ENCODE results near the gene MYL12B.
"Not testable (repeated sequence)": the region's sequence is repeated elsewhere in the genome, so short reads cannot be mapped to it uniquely, and the experiment has no call there.

Gene MYL12B

DNA sequence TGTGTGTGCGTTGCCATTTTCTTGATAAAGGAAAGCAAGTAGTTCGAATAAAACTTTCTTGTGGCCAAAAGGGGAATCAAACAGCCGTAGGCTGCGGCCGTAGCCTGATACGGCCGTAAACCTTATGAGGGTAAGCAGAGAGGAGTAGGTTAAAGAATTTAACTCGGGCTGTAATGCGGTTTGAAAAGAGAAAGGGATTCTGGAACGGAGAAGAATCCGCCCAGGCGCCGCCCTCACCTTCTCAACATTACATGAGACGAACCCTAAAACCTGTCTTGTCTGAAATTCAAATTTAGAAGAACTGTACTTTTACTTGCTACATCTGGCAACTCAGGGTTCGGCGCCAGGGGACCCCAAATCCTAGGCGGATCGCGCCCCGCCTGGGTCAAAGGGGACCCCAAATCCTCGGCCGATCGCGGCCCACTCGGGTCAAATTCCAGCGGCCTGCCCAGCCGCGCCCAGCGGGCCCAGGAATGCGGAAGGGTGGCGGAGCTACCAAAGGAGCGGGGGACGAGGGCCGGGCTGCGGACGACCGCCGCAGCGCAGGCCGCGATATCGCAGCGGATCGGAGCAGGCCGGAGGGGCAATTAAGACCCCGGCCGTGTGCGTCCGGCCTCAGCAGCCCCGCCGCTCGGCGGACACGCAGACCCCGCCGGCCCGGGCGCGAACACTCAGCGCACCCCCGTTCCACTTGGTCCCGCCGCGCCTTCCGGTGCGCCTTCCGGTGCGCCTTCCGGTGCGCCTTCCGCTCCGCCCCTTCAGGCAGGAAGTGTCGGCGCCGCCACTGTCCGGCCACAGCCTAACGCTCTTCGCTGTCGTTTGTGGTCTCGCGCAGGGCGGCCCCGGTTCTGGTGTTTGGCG, at the start of gene MYL12B:
MYL12B (plus strand) TSS at position 761 of the 861 bp plus-strand sequence. CDS start 10,766 bp downstream, outside the sequence.
- peak; percentile 64 for DNase-seq (ENCODE audit: low read depth)

DNA sequence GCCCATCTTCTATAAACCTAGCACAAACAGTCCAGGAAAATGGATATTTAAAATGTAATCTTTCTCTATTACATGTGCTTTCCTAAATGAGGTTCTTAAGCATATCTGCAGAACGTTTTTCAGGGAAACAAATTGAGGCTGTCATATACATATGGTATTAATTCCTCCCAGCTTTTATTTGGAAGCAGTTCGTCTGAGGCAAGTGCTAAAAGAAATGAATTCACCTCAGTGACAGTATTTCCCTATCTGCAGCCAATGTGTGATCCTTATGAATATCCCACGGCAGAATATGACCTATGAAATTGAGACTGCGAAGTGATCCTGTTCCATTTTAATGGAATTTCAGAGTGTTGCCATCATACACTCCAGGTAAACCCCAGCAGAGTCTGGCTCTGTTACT, 49.3 kb upstream of the MYL12B start:
- DNase-seq (ENCODE audit: low read depth): no peak

DNA sequence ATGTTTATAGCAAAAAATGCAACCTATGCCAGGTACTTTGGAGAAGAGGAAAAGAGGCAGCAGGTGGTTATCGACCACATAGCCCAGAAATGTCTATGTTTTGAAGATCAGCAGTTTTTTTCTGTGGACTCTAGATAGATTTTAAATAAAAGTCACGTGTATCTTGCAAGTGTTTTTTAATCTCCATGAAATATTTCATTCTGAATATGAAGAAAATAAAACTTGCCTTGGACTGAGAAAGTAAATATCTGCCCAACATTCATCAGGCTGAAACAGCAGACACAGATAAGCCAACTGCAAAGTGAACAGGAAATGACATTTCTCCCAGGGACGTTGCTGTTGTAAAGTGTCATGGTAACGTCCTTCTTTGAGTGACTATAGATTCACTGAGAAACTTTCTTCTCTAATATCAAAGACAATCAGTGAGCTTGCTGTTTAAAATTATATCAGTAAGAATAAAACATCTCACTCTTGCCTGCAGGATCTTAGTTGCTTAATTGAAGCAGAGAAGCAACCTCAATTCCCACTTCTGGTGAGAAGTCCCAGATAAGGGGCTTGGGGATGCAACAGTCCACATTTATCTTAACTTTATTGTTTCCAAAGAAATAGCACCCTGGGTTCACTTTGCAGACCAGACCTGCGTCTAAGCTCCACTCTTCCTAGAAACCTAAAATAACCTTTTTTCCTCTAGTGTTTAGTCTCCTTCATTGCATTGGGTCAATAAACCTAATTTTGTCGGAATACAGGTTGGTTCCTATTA, 48.5 kb upstream of the MYL12B start:
- no peak for DNase-seq (ENCODE audit: low read depth)

DNA sequence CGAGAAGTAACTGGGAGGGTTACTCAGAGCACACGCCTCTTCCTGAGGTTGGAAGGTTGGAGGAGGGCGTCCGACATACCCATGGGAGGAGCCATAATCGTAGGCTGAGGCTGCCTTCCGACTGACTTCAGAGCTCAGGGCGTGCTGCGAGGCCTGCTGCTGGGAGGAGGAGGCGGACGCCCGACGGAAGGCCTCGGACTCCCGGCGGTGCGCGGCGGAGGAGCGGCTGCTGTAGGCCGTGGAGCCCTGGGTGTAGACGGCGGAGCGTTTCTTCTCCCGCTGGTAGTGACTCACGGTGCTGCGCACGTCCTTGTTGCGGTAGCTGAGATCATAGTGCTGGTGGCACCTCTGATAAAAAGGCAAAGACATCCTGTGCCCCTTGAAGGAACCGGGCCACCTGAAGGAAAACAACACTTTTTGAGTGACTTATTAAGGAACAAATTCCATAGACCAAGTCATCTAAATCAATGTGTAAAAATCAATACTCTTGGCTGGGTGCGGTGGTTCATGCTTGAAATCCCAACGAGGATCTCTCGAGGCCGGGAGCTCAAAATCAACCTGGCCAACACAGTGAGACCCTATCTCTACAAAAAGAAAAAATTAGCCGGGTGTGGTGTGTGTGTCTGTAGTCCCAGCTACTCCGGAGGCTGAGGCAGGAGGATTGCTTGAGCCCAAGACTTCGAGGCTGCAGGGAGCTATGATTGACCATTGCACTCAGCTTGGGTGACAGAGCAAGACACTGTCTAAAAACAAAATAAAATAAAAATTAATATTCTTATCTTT, 46.9 kb upstream of the MYL12B start:
- DNase-seq (ENCODE audit: low read depth): no peak

DNA sequence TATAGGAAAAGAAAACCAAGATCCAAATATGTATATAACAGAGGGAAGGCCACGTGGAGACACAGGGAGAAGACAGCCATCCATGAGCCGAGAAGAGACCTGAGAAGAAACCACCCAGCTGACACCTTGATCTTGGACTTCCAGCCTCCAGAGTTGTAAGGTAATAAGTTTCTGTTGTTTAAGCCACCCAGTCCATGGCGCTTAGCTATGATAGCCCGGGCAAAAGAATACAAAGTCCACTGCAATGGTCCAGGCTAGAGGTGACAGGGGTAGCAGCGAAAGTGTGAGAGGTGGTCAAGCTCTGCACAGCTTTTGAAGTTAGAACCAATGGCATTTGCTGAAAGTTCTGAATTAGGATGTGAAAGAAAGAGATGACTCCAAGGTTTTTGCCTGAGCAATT, 44.9 kb upstream of the MYL12B start:
- no peak for DNase-seq (ENCODE audit: low read depth)

DNA sequence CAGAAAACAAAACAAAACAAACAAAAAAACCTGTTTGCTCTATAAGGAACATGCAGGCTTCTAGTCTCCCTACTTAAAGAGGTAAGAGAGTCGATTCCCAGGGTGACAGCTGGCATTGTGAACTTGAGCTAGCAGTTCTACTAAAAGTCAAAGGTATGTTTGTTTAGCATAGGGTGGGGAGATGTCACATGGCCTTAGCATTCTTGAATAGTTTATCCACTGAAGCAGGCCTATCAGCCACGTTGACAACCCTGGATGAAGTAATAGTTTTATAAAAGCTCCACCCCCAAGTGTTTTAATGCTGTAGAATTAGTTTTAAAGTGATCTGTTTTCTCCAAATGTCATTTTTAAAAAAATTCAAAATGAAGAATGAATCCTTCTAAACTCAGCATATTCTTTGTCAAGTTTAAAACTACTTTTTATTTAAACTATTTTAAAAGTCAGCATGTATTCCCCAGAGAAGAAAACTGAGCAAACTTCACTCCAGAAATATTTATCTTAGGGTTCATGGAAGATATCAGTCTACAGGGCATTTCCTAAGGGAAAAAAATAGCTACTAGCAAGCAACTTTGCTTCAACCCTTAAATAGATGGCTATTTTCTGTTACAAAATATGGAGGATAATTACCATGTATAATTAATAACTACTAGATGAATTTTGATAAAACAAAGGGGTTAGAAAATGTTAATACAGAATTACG, 43.8 kb upstream of the MYL12B start:
- no peak for DNase-seq (ENCODE audit: low read depth)

DNA sequence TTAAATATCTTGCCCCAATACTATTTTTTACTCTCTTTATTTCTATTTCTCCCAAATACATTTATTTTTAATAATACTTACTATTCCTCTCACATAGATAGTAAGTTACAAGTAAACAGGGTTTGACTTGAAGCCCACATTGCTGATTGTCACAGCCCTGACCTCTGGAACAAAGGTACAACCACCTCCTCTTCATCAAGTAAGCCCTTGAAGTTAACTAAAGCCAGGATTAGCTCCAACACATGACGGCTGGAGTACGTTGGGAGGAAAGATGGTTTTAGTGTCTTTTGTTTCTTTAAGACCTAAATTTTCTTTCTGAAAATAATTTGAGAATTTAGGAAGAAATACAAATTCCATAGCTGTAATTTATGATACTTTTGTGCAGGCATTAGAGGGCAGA, 43.1 kb upstream of the MYL12B start:
- no peak for DNase-seq (ENCODE audit: low read depth)

DNA sequence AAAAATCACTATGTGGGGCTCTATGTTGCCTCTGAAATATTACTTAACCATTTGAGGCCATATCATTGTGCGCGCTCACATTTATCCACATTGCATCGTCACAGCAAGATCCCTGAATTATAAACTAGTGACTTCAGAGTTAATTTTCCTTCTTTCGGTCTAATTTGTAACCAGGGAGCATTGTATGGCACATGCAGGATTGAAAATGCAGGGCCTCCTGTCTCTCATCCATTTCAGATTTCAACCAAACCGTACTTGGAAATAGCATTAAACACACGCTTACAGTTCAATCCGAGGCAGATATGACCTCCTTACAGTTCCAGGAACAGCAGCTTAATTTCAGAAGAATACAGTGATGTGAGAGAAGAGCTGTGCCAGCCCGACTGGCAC, 42.7 kb upstream of the MYL12B start:
- no peak for DNase-seq (ENCODE audit: low read depth)

DNA sequence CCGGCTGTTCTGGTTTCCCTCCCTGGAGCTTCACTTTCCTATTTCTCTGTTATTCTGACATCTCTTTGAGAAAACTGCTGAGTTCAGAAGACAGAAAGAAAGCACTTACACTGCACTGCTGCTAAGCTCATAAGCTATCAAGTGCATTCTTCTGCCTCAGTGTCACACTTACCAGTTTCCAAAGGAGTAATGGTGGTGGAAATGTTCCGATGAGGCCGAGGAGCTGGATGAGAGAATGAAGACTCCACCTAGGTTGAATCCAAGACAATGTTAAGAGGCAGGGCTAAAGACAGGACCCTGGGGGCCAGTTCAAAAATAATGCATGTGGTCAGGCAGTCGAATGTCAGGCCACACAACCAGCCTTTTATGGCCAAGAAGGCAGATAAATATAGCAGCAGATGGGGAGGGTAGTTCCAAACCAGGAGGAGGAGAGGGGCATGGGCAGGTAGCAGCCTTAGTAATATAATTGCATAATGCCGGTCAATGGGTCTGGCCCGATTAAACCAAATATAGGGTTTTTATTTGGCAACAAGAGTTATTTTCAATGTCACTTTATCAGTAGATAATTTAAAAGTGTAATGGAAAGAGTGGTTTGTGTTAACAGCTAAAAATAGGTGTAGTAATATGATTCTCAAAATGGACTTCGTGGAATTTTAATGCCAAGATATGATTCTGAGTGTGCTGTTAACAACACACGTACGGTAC, 42.1 kb upstream of the MYL12B start, which contains the start of gene MYOM1:
MYOM1 (minus strand) TSS at position 338 of the 705 bp plus-strand sequence. CDS start 4,745 bp downstream, outside the sequence.
- DNase-seq (ENCODE audit: low read depth): no peak

DNA sequence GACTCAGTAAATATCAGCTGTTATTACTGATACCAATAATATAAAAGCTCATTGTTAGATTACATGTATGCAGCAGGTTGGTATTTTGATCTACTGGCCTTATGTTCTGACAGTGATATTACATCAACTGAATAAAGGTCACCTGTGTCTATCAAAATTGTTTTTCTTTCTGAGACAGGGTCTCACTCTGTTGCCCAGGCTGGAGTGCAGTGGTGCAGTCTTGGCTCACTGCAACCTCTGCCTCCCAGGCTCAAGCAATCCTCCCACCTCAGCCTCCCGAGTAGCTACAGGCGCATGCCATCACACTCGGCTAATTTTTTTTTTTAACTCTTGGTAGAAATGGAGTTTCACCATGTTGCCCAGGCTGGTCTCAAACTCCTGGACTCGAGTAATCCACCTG, 41.1 kb upstream of the MYL12B start:
- DNase-seq (ENCODE audit: low read depth): not testable (repeated sequence)

DNA sequence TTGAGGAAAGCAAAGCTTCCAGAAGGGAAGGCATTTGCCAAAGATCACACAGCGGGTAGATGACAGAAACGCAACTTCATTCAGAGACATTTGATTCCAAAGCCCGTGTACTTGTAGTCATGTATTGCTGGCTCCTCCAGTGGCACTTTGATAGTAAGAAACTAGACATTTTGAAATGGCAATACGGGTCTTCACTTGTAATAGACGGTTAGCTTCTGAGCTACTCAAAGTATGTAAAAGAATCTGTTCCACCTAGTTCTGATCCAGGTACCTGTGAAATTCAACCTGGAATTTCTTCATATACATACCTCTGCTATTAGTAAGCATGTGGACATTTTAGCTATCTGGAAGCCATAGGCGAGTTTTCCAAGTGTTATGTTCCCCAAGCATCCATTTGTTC, 40.4 kb upstream of the MYL12B start:
- DNase-seq (ENCODE audit: low read depth): no peak

DNA sequence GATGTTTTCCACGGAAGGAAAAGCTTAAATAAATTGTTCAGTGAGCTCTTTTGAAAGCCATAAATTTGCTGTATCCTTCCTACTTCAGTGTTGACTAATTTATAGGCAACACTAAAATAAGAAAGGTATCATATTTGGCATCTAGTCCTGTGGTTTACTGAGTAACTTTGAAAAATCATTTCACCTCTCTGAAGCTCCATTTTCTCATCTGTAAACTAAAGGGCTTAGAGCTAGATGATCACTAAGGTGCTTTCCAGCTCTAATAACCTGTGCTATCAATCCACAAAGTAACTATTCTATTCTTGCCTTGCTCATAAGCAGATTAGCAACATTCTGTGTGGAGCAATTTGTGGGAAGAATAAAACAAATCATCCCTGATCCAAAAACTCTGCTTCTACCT, 38.6 kb upstream of the MYL12B start:
- no peak for DNase-seq (ENCODE audit: low read depth)

DNA sequence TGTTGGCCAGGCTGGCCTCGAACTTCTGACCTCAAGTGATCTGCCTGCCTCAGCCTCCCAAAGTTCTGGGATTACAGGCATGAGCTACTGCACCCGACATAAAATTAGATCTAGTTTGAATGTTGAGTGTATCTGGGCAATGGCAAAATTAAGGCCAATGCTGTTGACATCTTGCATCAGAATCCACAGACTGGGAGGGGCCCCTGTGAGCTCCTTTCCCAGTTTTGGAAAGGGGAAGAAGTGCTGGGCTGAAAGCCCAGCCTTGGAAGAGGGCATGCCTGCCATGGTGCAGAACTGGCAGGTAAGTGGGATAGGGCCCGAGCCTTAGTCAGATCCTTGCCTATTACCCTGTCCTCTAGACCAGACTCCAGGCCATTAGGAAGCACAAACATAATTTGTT, 37.7 kb upstream of the MYL12B start:
- DNase-seq (ENCODE audit: low read depth): no peak

DNA sequence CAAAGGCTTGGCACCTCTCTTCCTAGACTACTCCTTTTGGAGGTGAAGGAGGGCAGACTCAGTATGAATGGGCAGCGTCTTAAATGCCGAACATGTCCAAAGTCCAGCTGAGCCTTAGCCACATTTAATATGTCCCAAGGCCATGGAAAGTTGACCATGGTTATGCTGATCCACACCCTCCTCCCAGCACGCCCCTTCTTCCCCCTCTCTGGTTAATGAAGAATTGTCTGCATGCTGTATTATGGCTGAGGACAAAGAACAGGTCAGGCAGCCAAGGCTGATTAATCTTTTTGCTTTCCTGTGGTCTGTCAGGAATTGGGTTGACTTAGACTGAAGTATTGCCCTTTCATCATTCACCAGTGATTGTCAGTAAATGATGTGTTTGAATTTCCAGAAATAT, 36.3 kb upstream of the MYL12B start:
- DNase-seq (ENCODE audit: low read depth): no peak

DNA sequence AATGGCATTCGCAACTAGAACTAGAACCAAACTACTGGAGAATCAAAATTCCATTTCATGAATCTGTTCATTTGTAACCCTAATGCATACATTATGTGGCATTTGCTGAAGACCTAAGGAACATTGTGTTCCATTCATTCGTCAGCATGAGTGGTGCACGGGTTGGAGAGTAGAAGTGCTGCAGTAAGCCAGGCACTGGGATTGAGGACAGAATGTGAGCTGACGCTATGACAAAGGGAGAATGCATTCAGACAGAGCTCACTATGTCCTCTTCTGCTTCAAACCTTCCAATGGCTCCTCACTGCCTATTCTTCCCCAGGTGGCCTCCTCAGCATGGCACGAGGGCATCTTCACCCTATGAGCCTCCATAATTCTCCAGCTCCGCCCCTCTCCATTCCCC, 35.9 kb upstream of the MYL12B start:
- DNase-seq (ENCODE audit: low read depth): no peak

DNA sequence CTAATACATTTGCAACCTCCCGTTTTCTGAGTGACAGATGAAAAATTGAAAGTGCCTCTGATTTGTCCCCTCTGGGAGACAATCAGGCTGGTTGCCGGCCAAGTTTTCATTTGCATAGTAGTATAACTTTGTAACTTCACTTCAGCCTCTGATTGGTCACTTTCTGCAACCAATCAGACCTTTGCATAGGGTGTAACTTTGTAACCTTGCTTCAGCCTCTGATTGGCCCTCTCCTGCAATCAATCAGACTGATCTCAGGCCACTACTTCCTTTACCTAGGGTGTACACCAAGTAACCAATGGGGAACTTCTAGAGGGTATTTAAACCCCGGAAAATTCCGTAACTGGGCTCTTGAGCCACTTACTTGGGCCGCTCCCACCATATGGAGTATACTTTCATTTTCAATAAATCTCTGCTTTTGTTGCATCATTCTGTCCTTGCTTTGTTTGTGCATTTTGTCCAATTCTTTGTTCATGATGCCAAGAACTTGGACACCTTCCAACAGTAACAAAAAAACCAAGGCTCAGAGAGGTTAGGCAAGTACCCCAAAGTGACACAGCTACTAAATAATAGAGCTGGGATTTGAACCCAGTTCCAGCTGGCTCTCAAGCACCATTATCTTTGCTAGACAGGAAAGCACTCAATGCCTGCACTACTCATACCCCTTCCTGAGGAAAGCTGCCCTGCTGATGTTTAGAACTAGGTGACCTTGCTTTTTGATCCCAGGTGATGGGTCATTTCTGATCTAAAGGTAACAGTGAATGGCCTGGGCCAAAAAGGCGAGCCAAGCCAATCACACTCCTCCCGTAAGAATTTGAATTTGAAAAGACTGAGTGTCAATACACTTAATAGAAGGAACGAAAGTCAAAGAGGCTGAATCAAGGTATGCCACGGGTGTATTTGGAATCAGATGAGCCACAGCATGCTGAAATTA, 31.3 kb upstream of the MYL12B start:
- no peak for DNase-seq (ENCODE audit: low read depth)

DNA sequence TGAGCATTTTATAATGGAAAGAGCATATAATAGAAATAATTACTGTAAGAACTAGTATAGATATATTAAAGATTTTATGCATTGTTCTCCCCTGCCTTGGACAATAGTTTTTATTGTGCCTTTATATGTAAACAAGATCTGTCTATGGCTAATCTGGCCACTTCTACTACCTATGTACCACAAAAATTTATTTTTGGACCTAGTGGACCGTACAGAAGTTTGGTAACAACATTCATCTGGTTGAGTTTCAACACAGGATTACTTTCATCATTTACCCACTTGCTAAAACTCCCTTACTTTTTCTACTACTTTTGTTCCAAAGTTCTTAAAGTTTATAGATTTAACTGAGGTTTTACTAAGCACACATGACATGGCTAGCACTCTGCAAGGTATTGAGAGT, 28.9 kb upstream of the MYL12B start:
- DNase-seq (ENCODE audit: low read depth): no peak

DNA sequence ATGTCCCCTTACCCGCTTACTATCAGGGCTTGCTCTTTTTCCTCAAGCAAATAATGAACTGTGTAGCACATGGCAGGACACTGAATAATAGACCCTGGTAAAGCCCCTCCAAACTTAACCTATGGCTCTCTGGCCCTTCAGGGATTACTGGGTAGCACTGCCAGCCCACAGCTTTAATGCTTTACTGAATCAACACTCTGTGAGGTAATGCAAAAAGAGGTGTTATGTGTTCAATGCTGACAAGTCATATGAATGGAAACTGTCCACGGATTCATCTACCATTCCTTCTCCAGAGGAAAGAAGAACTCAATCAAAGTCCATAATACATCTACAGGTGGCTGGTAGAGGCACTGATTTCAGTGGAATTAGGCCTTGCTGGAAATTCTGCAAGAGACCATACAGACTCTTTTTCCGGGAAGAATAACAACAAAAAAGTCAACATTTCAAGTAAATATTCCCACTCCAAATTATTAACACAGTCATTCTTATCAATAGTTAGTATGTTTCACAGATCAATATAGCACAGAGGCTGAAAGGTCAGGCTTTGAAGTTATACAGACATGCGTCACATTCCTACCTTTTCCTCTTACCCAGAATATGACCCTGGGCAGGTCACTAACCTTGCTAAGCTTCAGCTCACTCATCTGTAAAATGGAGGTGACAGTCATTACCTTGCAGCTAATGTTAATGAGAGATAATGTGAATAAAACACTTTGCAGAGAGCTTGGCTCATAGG, 28.3 kb upstream of the MYL12B start:
- no peak for DNase-seq (ENCODE audit: low read depth)

DNA sequence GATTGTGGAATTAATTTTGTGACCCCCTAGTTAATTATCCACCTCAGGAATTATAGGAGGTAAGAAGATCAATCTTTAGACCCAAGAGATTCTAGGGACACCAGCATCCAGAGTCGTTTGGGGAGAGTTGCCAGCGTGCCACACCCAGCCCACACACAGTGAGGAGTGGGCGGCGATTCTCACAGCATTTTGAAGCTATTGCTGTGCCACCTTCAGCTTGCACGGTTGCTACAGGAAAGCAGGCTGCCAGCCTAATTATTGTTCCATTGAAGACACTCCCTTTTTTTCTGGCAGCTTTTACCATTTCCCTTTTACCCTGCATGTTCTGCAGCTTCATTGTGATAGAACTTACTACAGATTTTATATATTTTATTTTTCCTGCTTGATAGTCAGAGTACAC, 27.5 kb upstream of the MYL12B start:
- DNase-seq (ENCODE audit: low read depth): no peak

All from activated T-helper 9 cell treated with anti-CD3 and anti-CD28 coated beads, Interleukin-2, amount 50 U/mL, for 16 hours (primary cell).